ENCODE results near the gene SLC37A3. TPM values are rescaled to one million over a fixed set of nuclear protein-coding genes. Genes with fewer than 3 reads are reported as not detected.
"Not testable (repeated sequence)": the region's sequence is repeated elsewhere in the genome, so short reads cannot be mapped to it uniquely, and the experiment has no call there.

SLC37A3 gene, protein sequence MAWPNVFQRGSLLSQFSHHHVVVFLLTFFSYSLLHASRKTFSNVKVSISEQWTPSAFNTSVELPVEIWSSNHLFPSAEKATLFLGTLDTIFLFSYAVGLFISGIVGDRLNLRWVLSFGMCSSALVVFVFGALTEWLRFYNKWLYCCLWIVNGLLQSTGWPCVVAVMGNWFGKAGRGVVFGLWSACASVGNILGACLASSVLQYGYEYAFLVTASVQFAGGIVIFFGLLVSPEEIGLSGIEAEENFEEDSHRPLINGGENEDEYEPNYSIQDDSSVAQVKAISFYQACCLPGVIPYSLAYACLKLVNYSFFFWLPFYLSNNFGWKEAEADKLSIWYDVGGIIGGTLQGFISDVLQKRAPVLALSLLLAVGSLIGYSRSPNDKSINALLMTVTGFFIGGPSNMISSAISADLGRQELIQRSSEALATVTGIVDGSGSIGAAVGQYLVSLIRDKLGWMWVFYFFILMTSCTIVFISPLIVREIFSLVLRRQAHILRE
- total RNA-seq (2014; rRNA removed; shearing (Covaris generic)) = 22.0 and 30.4 TPM in 2 replicates

GRCh38 chr7:140397784-140398750 lies at the start of gene SLC37A3:
TSS of gene SLC37A3 (minus strand) at chr7:140398530. CDS start at chr7:140382526, 16,004 bp downstream.
- peak; percentile 92 for DNase-seq (ENCODE audit: low spot score)

GRCh38 chr7:140447841-140448240 lies 49.5 kb upstream of the SLC37A3 start:
- DNase-seq (ENCODE audit: low spot score) = no peak

DNA sequence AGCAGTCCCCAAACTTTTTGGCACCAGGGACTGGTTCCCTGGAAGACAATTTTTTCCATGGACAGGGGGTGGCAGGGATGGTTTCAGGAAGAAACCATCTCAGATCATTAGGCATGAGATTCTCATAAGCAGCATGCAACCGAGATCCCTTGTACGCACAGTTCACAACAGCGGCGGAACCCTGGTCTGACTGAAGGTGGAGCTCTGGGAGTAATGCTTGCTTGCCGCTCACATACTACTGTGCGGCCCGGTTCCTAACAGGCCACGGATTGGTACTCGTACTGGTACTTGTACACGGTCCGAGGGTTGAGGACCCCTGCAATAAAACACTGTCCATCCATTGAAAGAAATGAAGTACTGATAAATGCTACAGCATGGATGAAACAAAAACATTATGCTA lies 48.1 kb upstream of the SLC37A3 start:
- no peak for DNase-seq (ENCODE audit: low spot score)

DNA sequence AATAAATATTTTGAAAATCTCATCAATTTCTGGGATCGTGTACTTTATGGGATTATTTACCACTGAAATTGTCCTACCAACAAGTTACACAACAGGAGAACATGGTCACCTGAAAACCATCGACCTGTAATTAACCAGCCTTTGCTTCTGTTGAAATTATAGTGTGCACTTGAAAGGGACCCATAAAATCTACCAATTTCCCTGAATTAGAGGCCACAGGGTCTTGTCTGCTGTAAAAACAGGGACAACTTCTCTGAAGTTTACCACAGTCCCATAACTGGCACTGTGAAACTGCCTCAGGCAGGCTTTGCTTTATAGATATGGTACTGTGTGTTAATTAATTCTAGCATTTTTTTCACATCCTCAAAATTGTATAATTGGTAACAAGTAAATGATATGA lies 43.2 kb upstream of the SLC37A3 start:
- no peak for DNase-seq (ENCODE audit: low spot score)

GRCh38 chr7:140440593-140440992 lies 42.3 kb upstream of the SLC37A3 start:
- DNase-seq (ENCODE audit: low spot score) = no peak

GRCh38 chr7:140439359-140439758 lies 41.0 kb upstream of the SLC37A3 start:
- DNase-seq (ENCODE audit: low spot score) = no peak

DNA sequence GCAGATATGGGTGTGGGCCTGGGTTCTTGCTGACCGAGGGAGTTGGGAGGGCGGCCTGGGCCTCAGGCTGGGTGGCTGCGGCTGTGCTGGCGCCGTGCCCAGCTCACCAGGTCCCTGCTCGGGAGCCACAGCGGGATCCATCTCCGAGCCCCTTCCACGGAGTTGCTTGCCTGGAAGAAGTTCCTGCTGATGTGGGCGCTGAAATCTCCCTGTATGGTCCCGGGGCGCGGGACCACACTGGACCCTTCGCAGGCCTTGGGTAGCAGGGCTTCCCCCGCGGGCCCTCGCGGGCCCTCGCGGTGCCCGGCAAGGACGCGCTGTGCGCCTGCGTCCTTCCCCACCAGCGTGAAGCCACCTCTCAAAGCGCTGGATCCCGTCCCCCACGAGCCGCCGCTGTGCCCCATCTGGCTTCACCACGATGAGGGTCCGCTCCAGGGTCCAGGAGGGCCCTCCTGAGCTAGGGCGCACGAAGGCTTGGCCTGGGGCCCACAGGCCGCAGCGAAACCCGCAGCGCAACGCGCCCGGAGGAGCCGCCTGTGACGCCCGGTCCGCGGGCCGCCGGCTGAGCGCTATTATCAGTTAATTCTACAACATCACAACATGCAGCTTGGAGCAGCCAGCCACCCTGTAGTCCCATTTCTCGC lies 37.0 kb upstream of the SLC37A3 start:
- DNase-seq (ENCODE audit: low spot score) = no peak

DNA sequence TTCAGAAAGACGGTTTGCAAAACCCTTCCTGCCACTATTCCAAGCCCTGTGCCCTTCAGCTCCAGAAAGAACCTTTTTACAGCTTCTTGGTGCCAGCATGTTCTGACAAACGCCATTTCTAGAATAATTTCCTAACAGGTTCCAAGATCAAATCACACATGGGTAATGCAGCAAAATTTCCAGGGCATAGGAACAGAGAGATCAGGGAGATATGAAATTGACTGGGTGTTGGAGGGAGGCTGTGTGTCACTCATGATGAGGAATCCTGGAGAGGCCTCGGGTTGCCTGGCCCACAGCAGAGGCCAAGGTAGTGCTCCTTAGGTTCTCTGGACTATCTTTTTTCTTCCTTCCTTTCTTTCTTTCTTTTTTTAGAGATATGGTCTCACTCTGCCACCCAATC lies 35.1 kb upstream of the SLC37A3 start:
- no peak for DNase-seq (ENCODE audit: low spot score)

DNA sequence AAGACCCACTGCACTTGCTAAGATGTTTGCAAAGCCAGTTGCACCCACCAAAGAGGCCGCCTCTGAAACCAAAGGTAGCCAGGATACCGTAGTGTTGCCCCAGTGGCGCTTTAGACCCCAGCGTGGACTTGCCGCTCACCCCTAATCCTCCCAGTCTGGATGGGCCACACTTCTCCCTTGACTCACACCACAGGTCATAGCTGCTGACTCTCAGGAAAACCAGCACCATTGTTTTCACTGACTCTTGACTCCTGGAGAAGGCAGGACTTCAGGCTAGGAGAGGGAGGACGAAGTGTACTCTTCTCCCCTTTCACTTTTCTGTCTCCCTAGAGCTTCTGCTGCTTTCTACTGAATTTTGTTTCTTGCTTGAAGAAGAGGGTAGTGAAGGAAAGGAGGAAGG lies 27.8 kb upstream of the SLC37A3 start:
- DNase-seq (ENCODE audit: low spot score) = no peak

- no peak for DNase-seq (ENCODE audit: low spot score)
Observed at GRCh38 chr7:140425718-140426117, 27.4 kb upstream of the SLC37A3 start.

DNA sequence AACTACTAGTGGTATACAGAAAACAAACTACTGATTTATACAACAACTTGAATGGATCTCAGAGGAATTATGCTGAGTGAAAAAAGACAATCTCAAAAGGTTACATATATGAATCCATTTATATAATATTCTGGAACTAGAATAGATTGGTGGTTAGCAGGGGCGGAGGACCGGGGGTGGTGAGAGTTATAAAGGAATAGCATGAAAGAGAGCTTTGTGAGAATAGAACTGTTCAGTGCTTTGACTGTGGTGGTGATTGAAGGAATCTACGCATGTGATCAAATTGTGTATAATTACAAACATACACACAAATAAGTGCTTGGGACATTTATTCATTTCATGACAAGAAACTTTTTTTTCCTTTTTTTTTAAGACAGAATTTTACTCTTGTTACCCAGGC lies 25.2 kb upstream of the SLC37A3 start:
- DNase-seq (ENCODE audit: low spot score) = no peak

DNA sequence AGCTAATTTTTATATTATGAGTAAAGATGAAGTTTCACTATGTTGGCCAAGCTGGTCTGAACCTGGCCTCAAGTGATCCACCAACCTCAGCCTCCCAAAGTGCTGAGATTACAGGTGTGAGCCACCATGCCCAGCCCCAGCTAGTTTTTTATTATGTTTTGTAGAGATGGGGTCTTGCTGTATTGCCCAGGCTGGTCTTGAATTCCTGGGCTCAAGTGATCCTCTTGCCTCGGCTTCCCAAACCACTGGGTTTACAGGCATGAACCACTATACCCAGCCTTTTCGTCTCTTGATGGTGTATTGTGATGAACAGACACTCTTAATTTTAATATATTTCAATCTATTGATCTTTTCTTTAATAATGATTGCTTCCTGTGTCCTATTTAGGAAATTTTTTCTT lies 23.2 kb upstream of the SLC37A3 start:
- DNase-seq (ENCODE audit: low spot score) = no peak

GRCh38 chr7:140418653-140419052 lies 20.3 kb upstream of the SLC37A3 start:
- DNase-seq (ENCODE audit: low spot score) = no peak

GRCh38 chr7:140418156-140418472 lies 19.8 kb upstream of the SLC37A3 start:
- DNase-seq (ENCODE audit: low spot score) = not testable (repeated sequence)

GRCh38 chr7:140417456-140418155 lies 19.3 kb upstream of the SLC37A3 start:
- DNase-seq (ENCODE audit: low spot score) = no peak

GRCh38 chr7:140416560-140416959 lies 18.2 kb upstream of the SLC37A3 start:
- no peak for DNase-seq (ENCODE audit: low spot score)

- DNase-seq (ENCODE audit: low spot score) = not testable (repeated sequence)
Observed at GRCh38 chr7:140415816-140416215, 17.5 kb upstream of the SLC37A3 start.

GRCh38 chr7:140415361-140415760 lies 17.0 kb upstream of the SLC37A3 start:
- no peak for DNase-seq (ENCODE audit: low spot score)

DNA sequence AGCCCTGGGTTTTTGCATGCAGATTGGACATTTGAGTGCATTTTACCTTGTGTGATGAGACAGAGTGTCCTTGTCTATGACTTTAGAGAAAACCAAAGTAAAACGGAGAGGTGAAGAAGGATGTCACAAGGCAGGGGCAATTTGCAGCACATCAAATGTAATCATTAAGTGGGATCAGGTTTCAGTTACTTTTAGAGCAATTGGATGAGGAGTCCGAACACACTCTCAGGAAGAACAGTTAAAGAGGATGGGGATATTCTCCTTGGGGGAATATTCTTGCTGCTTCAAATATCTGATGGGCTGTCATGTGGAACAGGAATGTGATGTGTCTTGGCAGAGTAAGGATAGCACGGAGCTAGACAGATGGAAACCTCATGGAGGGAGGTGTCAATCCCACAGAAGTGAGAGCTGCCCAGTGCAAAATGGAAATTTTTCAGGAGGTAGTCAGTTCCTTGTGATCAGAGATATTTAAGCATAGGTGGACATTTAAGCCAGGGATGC lies 6.3 kb upstream of the SLC37A3 start:
- peak; percentile 4 for DNase-seq (ENCODE audit: low spot score)

GRCh38 chr7:140403878-140404564 lies 5.7 kb upstream of the SLC37A3 start, which contains the start of gene RAB19:
TSS of gene RAB19 (plus strand) at chr7:140404058. CDS start at chr7:140407647, 3,589 bp downstream.
- DNase-seq (ENCODE audit: low spot score) = peak; percentile 69
